SH-SY5Y (cell line): ENCODE results near the gene SLC27A1.

Experiments used
- GATA2 ChIP-seq: IDR thresholded peaks from 2 replicates; pipeline ENCODE4 v1.6.1; 2011; ENCODE audit warnings: mild to moderate bottlenecking, low read depth, low read length
- GATA3 ChIP-seq: IDR thresholded peaks from 2 replicates; pipeline ENCODE4 v1.6.1; 2011; ENCODE audit warnings: low read depth, mild to moderate bottlenecking, low read length, moderate library complexity

Gene SLC27A1

GRCh38 chr19:17527326-17527725 is 57.0 kb downstream of the SLC27A1 start:
- no peak for TF ChIP-seq GATA2
- no peak for TF ChIP-seq GATA3

- TF ChIP-seq GATA2 (no peak), GATA3 (no peak)
Observed at GRCh38 chr19:17528610-17529009, 58.3 kb downstream of the SLC27A1 start.

GRCh38 chr19:17529239-17530158 is 59.2 kb downstream of the SLC27A1 start:
- no peak for TF ChIP-seq GATA3
- no peak for TF ChIP-seq GATA2

GRCh38 chr19:17530586-17530985 is 60.3 kb downstream of the SLC27A1 start:
- TF ChIP-seq GATA2 (no peak), GATA3 (no peak)

GRCh38 chr19:17532116-17532515 is 61.8 kb downstream of the SLC27A1 start:
- TF ChIP-seq GATA2 = no peak
- TF ChIP-seq GATA3 = no peak

- TF ChIP-seq GATA2 (no peak), GATA3 (no peak)
Observed at GRCh38 chr19:17532557-17532956, 62.2 kb downstream of the SLC27A1 start.

- TF ChIP-seq GATA3 (no peak), GATA2 (no peak)
Observed at GRCh38 chr19:17534767-17535166, 64.4 kb downstream of the SLC27A1 start.

GRCh38 chr19:17536955-17537354 is 66.6 kb downstream of the SLC27A1 start:
- TF ChIP-seq GATA3 (no peak), GATA2 (no peak)

- TF ChIP-seq GATA2 = no peak
- TF ChIP-seq GATA3 = no peak
Observed at GRCh38 chr19:17538684-17539237, 68.4 kb downstream of the SLC27A1 start.

- no peak for TF ChIP-seq GATA2
- TF ChIP-seq GATA3 = no peak
Observed at GRCh38 chr19:17539238-17540117, 69.2 kb downstream of the SLC27A1 start.

GRCh38 chr19:17540174-17540573 is 69.8 kb downstream of the SLC27A1 start:
- TF ChIP-seq GATA2 (no peak), GATA3 (no peak)

- no peak for TF ChIP-seq GATA2
- no peak for TF ChIP-seq GATA3
Observed at GRCh38 chr19:17541184-17541759, 70.9 kb downstream of the SLC27A1 start.

GRCh38 chr19:17542042-17542441 is 71.7 kb downstream of the SLC27A1 start:
- TF ChIP-seq GATA2 (no peak), GATA3 (no peak)
